ENCODE measurements around the gene RRAGD.

The RRAGD gene

GRCh38 chr6:89372506-89372901, 39.6 kb downstream of the RRAGD start:
- no peak overlapping the region for H2AFZ ChIP-seq (ENCODE audit: low read length)
- H3K36me3 ChIP-seq (ENCODE audit: insufficient read depth, low read length), result peaks cover 2% of the 10 kb centered on the region; the same call in 1 of the 2 replicates
- no peaks in the 10 kb centered on the region for H3F3A ChIP-seq (ENCODE audit: low read depth)
- H3K79me2 ChIP-seq (ENCODE audit: insufficient read depth, low read length), result no peaks in the 10 kb centered on the region
- H3K9ac ChIP-seq (ENCODE audit: low read depth, low read length, poor library complexity, severe bottlenecking), result no peak overlapping the region
- H3K4me1 ChIP-seq (ENCODE audit: insufficient read depth, low read length, poor library complexity, severe bottlenecking), result peaks cover 10% of the 10 kb centered on the region
- no peaks in the 10 kb centered on the region for H4K20me1 ChIP-seq (ENCODE audit: insufficient read depth, low read length, poor library complexity, severe bottlenecking)
- no peaks in the 10 kb centered on the region for H3K27me3 ChIP-seq (ENCODE audit: insufficient read depth, low read length, poor library complexity, severe bottlenecking)
- H3K9me2 ChIP-seq (replicated peaks; ENCODE audit: low read depth, low read length), result no peaks in the 10 kb centered on the region
- H3K9me3 ChIP-seq (ENCODE audit: insufficient read depth, low read depth, low read length), result no peaks in the 10 kb centered on the region
- H3K4me3 ChIP-seq (ENCODE audit: low read length, poor library complexity, severe bottlenecking), result no peak overlapping the region
- no peak overlapping the region for H3K4me2 ChIP-seq (ENCODE audit: low read depth, low read length, poor library complexity, severe bottlenecking)
- no peak for TF ChIP-seq CTCF (conservative IDR thresholded peaks at IDR 0.05; ENCODE audit: low read length)
- TF ChIP-seq EZH2phosphoT487 (IDR thresholded peaks at IDR 0.05; ENCODE audit: borderline replicate concordance), result no peak

- Histone ChIP-seq H3K9ac (ENCODE audit: low read depth, low read length, poor library complexity, severe bottlenecking) (no peak overlapping the region), H3K4me2 (ENCODE audit: low read depth, low read length, poor library complexity, severe bottlenecking) (no peak overlapping the region), H3K79me2 (ENCODE audit: insufficient read depth, low read length) (no peaks in the 10 kb centered on the region), H3K9me3 (ENCODE audit: insufficient read depth, low read depth, low read length) (no peaks in the 10 kb centered on the region), H3F3A (ENCODE audit: low read depth) (no peaks in the 10 kb centered on the region), H3K27me3 (ENCODE audit: insufficient read depth, low read length, poor library complexity, severe bottlenecking) (no peaks in the 10 kb centered on the region), H2AFZ (ENCODE audit: low read length) (no peak overlapping the region), H3K36me3 (ENCODE audit: insufficient read depth, low read length) (peaks cover 6% of the 10 kb centered on the region; the same call in 1 of the 2 replicates), H3K4me1 (ENCODE audit: insufficient read depth, low read length, poor library complexity, severe bottlenecking) (peaks cover 10% of the 10 kb centered on the region), H4K20me1 (ENCODE audit: insufficient read depth, low read length, poor library complexity, severe bottlenecking) (no peaks in the 10 kb centered on the region), H3K9me2 (replicated peaks; ENCODE audit: low read depth, low read length) (no peaks in the 10 kb centered on the region), H3K4me3 (ENCODE audit: low read length, poor library complexity, severe bottlenecking) (no peak overlapping the region)
- no peak for TF ChIP-seq EZH2phosphoT487 (IDR thresholded peaks at IDR 0.05; ENCODE audit: borderline replicate concordance)
- peak; percentile 97 for TF ChIP-seq CTCF (conservative IDR thresholded peaks at IDR 0.05; ENCODE audit: low read length)
Observed at GRCh38 chr6:89371849-89372505, 40.1 kb downstream of the RRAGD start.

- Histone ChIP-seq H3K4me1 (ENCODE audit: insufficient read depth, low read length, poor library complexity, severe bottlenecking) (peaks cover 17% of the 10 kb centered on the region), H3K9me2 (replicated peaks; ENCODE audit: low read depth, low read length) (no peaks in the 10 kb centered on the region), H3K9ac (ENCODE audit: low read depth, low read length, poor library complexity, severe bottlenecking) (no peak overlapping the region), H3K4me2 (ENCODE audit: low read depth, low read length, poor library complexity, severe bottlenecking) (no peak overlapping the region), H2AFZ (ENCODE audit: low read length) (no peak overlapping the region), H3K4me3 (ENCODE audit: low read length, poor library complexity, severe bottlenecking) (no peak overlapping the region), H4K20me1 (ENCODE audit: insufficient read depth, low read length, poor library complexity, severe bottlenecking) (no peaks in the 10 kb centered on the region), H3K9me3 (ENCODE audit: insufficient read depth, low read depth, low read length) (no peaks in the 10 kb centered on the region), H3F3A (ENCODE audit: low read depth) (no peaks in the 10 kb centered on the region), H3K36me3 (ENCODE audit: insufficient read depth, low read length) (peaks cover 6% of the 10 kb centered on the region; the same call in 1 of the 2 replicates), H3K27me3 (ENCODE audit: insufficient read depth, low read length, poor library complexity, severe bottlenecking) (no peaks in the 10 kb centered on the region), H3K79me2 (ENCODE audit: insufficient read depth, low read length) (no peaks in the 10 kb centered on the region)
- TF ChIP-seq EZH2phosphoT487 (IDR thresholded peaks at IDR 0.05; ENCODE audit: borderline replicate concordance), result no peak
- TF ChIP-seq CTCF (conservative IDR thresholded peaks at IDR 0.05; ENCODE audit: low read length), result peak; percentile 29
Observed at GRCh38 chr6:89368999-89369398, 43.1 kb downstream of the RRAGD start.
